Measurements from ENCODE around the gene ARHGEF3. TPM values are rescaled to one million over a fixed set of nuclear protein-coding genes. Genes with fewer than 3 reads are reported as not detected.

Gene ARHGEF3, protein sequence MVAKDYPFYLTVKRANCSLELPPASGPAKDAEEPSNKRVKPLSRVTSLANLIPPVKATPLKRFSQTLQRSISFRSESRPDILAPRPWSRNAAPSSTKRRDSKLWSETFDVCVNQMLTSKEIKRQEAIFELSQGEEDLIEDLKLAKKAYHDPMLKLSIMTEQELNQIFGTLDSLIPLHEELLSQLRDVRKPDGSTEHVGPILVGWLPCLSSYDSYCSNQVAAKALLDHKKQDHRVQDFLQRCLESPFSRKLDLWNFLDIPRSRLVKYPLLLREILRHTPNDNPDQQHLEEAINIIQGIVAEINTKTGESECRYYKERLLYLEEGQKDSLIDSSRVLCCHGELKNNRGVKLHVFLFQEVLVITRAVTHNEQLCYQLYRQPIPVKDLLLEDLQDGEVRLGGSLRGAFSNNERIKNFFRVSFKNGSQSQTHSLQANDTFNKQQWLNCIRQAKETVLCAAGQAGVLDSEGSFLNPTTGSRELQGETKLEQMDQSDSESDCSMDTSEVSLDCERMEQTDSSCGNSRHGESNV
- 14.4 and 18.6 TPM in 2 replicates for total RNA-seq

DNA sequence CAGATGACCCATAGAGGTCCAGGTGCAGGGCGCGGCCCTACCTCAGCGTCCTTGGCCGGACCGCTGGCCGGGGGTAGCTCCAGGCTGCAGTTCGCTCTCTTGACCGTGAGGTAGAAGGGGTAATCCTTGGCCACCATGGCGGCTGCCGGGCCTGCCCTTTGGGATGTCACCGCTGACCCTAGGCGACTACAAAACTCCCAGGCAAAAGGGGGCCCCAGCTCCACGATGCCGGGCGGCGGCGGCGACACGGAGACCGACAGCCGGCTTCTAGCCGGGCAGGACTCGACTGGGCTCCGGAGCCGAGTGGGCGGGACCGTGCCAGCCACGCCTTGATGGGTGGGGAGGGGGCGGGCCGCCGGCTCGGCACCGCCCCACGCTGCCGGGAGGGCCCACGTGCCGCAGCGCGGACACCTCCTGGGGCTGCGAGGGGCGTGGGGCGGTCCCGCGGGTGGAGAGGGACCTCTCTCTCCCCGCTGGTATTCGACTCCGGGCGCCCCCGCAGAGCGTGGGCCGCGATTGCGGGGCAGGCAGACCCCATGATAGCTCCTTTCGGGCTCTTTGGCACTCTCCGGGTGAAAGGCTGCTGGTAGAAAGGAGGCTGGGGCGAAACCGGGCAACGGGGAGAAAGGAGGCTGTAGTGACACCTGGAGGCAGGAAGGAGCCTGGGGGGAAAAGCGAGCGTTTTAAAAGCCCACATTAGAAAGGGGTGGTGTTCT lies at the start of gene ARHGEF3:
ARHGEF3 (minus strand) TSS at position 288 of the 716 bp plus-strand sequence; CDS start at position 137, 151 bp downstream.

DNA sequence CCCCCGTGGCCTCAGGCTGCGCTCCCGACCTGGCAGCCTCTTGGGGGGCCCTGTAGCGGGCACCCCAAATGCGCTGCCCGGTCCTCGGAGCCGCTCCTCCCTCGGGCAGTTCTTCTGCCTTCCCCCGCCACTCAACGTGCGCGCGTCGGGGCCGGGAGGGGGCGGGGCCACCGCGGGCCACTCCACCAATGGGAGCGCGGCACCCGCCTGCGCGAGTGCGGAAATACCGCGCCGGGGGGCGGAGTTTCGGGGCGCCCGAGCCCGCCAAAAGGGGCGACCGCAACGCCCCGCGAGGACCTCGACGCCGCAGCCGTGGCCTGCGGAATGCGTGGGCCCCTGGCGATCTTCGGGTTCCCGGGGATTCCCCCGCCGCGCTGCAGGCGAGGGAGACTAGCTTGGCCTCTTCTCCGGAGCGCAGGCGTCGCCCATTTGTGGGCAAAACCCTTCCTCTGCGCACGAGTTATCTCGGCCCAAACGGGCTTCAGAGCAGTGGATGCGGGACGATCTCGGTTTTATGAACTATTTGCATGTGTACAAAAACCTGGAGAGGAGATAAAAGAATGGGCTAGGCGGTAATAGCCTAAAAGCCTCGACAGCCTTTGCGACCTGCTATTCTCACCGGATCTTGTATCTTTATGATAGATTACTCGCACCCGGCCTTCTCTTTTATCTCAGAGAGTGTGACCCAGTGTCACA lies 118.5 kb downstream of the ARHGEF3 start, which contains the start of gene TASOR:
TASOR (minus strand) TSS at position 144 of the 696 bp plus-strand sequence. CDS start 259 bp downstream, outside the sequence.

Other genes starting within 250 kb of the ARHGEF3 start
- 15.9 and 22.8 TPM in 2 replicates for gene CCDC66, start 244.8 kb downstream of the ARHGEF3 start, total RNA-seq
- gene TASOR, start 118.7 kb downstream of the ARHGEF3 start, total RNA-seq: 76.3 and 84.3 TPM in 2 replicates